Measurements from ENCODE around the gene GLS.

DNA sequence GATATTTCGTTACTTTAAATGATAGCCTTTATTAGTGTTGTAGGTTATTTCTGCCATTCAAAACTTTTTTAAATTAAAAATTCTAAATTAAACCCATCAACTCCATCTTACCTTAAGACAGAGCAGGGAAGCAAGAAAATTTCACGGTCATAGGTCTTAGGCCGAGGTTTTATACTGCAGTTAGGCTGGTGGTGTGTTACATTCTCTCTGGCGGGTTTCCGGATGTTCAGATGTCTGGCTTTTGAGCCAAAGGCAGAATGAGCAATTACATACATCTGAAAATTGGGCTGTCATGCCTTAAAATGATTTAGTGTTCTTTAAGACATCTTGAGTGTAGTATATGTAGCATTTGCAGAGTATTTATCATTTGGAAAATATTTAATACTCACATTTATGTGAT lies 27.9 kb downstream of the GLS start:
- TF ChIP-seq ZNF274 (CRISPR knock-in tag; IDR thresholded peaks at IDR 0.05): no peak
- no peak for TF ChIP-seq SMC3 (IDR thresholded peaks at IDR 0.05; ENCODE audit: low read length)
- no peak for TF ChIP-seq NFE2L2 (IDR thresholded peaks at IDR 0.05; ENCODE audit: low read length)
- no peak for TF ChIP-seq NCOA2 (CRISPR knock-in tag; IDR thresholded peaks at IDR 0.05)
- no peak for TF ChIP-seq ZFP1 (CRISPR knock-in tag; IDR thresholded peaks at IDR 0.05)
- TF ChIP-seq TAF15 (IDR thresholded peaks at IDR 0.05; ENCODE audit: low read depth, low read length, poor library complexity, severe bottlenecking): no peak
- TF ChIP-seq, protein P1, sequence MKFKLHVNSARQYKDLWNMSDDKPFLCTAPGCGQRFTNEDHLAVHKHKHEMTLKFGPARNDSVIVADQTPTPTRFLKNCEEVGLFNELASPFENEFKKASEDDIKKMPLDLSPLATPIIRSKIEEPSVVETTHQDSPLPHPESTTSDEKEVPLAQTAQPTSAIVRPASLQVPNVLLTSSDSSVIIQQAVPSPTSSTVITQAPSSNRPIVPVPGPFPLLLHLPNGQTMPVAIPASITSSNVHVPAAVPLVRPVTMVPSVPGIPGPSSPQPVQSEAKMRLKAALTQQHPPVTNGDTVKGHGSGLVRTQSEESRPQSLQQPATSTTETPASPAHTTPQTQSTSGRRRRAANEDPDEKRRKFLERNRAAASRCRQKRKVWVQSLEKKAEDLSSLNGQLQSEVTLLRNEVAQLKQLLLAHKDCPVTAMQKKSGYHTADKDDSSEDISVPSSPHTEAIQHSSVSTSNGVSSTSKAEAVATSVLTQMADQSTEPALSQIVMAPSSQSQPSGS (CRISPR knock-in tag; IDR thresholded peaks at IDR 0.05): no peak
- TF ChIP-seq, protein P2, sequence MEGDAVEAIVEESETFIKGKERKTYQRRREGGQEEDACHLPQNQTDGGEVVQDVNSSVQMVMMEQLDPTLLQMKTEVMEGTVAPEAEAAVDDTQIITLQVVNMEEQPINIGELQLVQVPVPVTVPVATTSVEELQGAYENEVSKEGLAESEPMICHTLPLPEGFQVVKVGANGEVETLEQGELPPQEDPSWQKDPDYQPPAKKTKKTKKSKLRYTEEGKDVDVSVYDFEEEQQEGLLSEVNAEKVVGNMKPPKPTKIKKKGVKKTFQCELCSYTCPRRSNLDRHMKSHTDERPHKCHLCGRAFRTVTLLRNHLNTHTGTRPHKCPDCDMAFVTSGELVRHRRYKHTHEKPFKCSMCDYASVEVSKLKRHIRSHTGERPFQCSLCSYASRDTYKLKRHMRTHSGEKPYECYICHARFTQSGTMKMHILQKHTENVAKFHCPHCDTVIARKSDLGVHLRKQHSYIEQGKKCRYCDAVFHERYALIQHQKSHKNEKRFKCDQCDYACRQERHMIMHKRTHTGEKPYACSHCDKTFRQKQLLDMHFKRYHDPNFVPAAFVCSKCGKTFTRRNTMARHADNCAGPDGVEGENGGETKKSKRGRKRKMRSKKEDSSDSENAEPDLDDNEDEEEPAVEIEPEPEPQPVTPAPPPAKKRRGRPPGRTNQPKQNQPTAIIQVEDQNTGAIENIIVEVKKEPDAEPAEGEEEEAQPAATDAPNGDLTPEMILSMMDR (CRISPR knock-in tag; IDR thresholded peaks at IDR 0.05): no peak
- no peak for TF ChIP-seq KLF9 (CRISPR knock-in tag; IDR thresholded peaks at IDR 0.05; ENCODE audit: low read depth)
- no peak for TF ChIP-seq MXI1 (IDR thresholded peaks at IDR 0.05; ENCODE audit: borderline replicate concordance, low read depth, low read length)
- no peak for TF ChIP-seq YY1 (IDR thresholded peaks at IDR 0.05; ENCODE audit: insufficient read depth, insufficient replicate concordance, low read depth, low read length)
- TF ChIP-seq POLR2A (IDR thresholded peaks at IDR 0.05; ENCODE audit: insufficient read depth in 1 of 2, low read depth in 2 of 2, low read length in 2 of 2): no peak

Measured in HepG2 (cell line).